T-helper 1 cell treated with Interleukin-12 subunit alpha and Interleukin-12 subunit beta and Interleukin-4 antibody, amounts not matched to agents 30 μg/mL and 1 μg/mL, for 36 hours (primary cell): ENCODE measurements around the gene CDK14.

ENCODE experiments used
- H3K27ac Mint-ChIP-seq: one replicate; pipeline ENCODE4 v1.8.0; 2021; ENCODE audit warnings: mild to moderate bottlenecking, mixed read lengths
- H3K27me3 Mint-ChIP-seq: one replicate; pipeline ENCODE4 v1.8.0; 2021; ENCODE audit warnings: low read depth, mixed read lengths
- H3K36me3 Mint-ChIP-seq: one replicate; pipeline ENCODE4 v1.8.0; 2021; ENCODE audit warnings: low read depth, mixed read lengths
- H3K4me1 Mint-ChIP-seq: one replicate; pipeline ENCODE4 v1.8.0; 2021; ENCODE audit warnings: low read depth, mixed read lengths
- H3K4me3 Mint-ChIP-seq: one replicate; pipeline ENCODE4 v1.8.0; 2021; ENCODE audit warnings: mild to moderate bottlenecking, moderate library complexity, mixed read lengths
- H3K9me3 Mint-ChIP-seq: one replicate; pipeline ENCODE4 v1.8.0; 2021; ENCODE audit warnings: mixed read lengths

Gene CDK14

DNA sequence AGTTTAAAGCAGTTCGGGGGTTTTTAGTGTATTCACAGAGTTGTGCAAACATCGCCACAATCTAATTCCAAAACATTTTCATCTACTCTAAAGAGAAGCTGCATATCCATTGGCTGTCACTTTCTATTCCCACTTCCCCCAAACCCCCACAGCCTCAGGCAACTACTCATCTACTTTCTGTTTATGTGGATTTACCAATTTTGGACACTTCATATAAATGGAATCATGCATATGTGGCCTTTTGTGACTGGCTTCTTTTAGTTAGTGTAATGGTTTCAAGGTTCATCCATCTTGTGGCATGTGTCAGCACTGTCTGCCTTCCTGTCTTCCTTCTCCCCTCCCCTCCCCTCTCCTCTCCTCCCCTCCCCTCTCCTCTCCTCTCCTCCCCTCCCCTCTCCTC lies 589.6 kb downstream of the CDK14 start:
- no peaks in the 10 kb centered on the region for H3K36me3 Mint-ChIP-seq
- no peaks in the 10 kb centered on the region for H3K4me1 Mint-ChIP-seq
- H3K4me3 Mint-ChIP-seq: no peak overlapping the region
- no peaks in the 10 kb centered on the region for H3K27me3 Mint-ChIP-seq
- no peak overlapping the region for H3K27ac Mint-ChIP-seq
- no peaks in the 10 kb centered on the region for H3K9me3 Mint-ChIP-seq

DNA sequence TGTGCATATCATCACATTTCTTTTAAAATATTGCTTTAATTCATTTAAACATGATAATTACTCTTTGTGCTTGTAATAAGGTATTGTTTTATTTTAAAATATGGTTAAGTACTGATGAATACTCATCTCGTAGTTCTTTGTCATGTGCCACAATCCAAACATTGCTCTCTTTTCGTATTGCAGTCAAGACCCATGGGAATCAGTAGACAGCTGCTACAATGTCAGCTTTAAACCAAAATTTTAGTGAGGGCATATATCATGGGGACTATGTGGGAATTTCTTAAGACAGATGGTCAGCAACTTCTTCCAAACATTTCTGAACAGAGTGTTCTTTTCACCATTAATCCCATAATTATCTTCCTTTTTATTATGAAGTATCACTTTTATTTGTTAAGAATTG lies 590.9 kb downstream of the CDK14 start:
- Mint-ChIP-seq H3K4me1 (no peaks in the 10 kb centered on the region), H3K27me3 (no peaks in the 10 kb centered on the region), H3K4me3 (no peak overlapping the region), H3K36me3 (no peaks in the 10 kb centered on the region), H3K27ac (no peak overlapping the region), H3K9me3 (no peaks in the 10 kb centered on the region)

- H3K4me3 Mint-ChIP-seq: no peak overlapping the region
- H3K27ac Mint-ChIP-seq: no peak overlapping the region
- no peaks in the 10 kb centered on the region for H3K36me3 Mint-ChIP-seq
These were observed 595.6 kb downstream of the CDK14 start for GRCh38 chr7:91191771-91192170.

DNA sequence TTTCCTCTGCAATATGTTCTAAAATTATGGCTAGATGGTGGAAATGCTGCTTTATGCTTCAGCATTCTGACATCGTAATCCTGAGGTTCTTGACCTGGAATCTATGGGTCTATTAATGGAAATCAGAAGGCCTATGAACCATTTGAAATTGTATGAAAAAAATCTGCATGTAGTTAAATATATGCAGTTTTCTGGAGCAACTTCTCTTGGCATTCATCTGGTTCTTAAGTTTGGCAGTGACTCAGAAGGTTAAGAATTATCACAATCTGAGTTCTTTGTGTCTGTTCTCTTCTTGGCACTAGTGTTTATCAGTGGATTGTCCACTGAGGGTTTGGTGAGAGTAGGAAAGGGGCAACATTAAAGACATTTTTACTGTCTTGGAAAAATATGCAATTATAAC lies 597.0 kb downstream of the CDK14 start:
- Mint-ChIP-seq H3K36me3 (no peaks in the 10 kb centered on the region), H3K27ac (no peak overlapping the region), H3K4me1 (no peaks in the 10 kb centered on the region), H3K4me3 (no peak overlapping the region), H3K27me3 (no peaks in the 10 kb centered on the region), H3K9me3 (no peaks in the 10 kb centered on the region)

More at GRCh38 chr7:91191771-91192170, 595.6 kb downstream of the CDK14 start:
- H3K4me1 Mint-ChIP-seq: no peaks in the 10 kb centered on the region
- no peaks in the 10 kb centered on the region for H3K9me3 Mint-ChIP-seq
- no peaks in the 10 kb centered on the region for H3K27me3 Mint-ChIP-seq

DNA sequence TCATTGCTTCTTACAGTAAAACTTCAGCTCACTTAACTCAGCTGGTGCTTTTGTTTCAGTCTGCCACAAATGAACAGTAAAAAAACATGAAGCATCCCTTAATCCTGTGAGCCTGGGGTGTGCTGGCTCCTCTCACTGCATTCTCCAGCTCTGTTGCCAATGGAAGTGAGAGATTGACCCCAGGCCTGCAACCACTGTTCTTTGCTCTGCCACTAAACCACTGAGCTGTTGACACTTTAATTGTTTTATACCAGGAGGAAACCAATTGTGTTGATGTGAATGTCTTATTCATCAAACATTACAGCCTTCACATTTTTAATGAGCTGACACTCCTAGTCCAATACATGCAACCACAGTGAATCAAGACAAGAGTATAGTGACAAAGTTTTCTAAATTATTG lies 598.7 kb downstream of the CDK14 start:
- no peak overlapping the region for H3K4me3 Mint-ChIP-seq
- no peaks in the 10 kb centered on the region for H3K27me3 Mint-ChIP-seq
- no peaks in the 10 kb centered on the region for H3K4me1 Mint-ChIP-seq
- no peaks in the 10 kb centered on the region for H3K36me3 Mint-ChIP-seq
- no peak overlapping the region for H3K27ac Mint-ChIP-seq
- no peaks in the 10 kb centered on the region for H3K9me3 Mint-ChIP-seq

DNA sequence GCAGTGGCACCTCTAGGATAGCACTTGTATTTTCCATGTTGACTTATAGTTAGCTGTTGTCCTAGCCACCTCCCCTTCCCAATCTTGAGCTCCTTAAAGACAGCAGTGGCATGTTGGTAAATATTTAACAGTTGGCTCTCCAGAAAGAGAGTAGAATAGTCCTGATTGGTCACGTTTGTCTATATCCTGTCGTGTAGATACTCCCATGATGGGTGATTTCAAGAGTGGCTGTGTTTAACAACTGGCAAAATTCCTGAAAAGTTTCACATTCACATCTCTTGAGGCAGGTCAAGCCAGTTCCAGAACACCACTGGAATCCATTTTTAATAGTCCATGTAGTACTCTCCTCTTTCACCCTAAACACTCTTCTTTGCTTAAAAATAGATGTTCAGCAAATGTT lies 599.9 kb downstream of the CDK14 start:
- Mint-ChIP-seq H3K27ac (no peak overlapping the region), H3K4me1 (no peaks in the 10 kb centered on the region), H3K9me3 (no peaks in the 10 kb centered on the region), H3K27me3 (no peaks in the 10 kb centered on the region), H3K4me3 (no peak overlapping the region), H3K36me3 (no peaks in the 10 kb centered on the region)

- H3K27me3 Mint-ChIP-seq: no peaks in the 10 kb centered on the region
- no peaks in the 10 kb centered on the region for H3K4me1 Mint-ChIP-seq
- H3K9me3 Mint-ChIP-seq: no peaks in the 10 kb centered on the region
- no peak overlapping the region for H3K4me3 Mint-ChIP-seq
- H3K27ac Mint-ChIP-seq: no peak overlapping the region
- no peaks in the 10 kb centered on the region for H3K36me3 Mint-ChIP-seq
These were observed 602.2 kb downstream of the CDK14 start for GRCh38 chr7:91198371-91198770.

- no peaks in the 10 kb centered on the region for H3K9me3 Mint-ChIP-seq
- H3K27ac Mint-ChIP-seq: no peak overlapping the region
- H3K4me3 Mint-ChIP-seq: no peak overlapping the region
- H3K36me3 Mint-ChIP-seq: no peaks in the 10 kb centered on the region
- no peaks in the 10 kb centered on the region for H3K27me3 Mint-ChIP-seq
- H3K4me1 Mint-ChIP-seq: no peaks in the 10 kb centered on the region
These were observed 603.5 kb downstream of the CDK14 start for GRCh38 chr7:91199601-91200000.

GRCh38 chr7:91201442-91202113 lies 605.5 kb downstream of the CDK14 start:
- Mint-ChIP-seq H3K9me3 (no peaks in the 10 kb centered on the region), H3K4me1 (no peaks in the 10 kb centered on the region), H3K27ac (no peak overlapping the region), H3K27me3 (no peaks in the 10 kb centered on the region), H3K4me3 (no peak overlapping the region), H3K36me3 (no peaks in the 10 kb centered on the region)

DNA sequence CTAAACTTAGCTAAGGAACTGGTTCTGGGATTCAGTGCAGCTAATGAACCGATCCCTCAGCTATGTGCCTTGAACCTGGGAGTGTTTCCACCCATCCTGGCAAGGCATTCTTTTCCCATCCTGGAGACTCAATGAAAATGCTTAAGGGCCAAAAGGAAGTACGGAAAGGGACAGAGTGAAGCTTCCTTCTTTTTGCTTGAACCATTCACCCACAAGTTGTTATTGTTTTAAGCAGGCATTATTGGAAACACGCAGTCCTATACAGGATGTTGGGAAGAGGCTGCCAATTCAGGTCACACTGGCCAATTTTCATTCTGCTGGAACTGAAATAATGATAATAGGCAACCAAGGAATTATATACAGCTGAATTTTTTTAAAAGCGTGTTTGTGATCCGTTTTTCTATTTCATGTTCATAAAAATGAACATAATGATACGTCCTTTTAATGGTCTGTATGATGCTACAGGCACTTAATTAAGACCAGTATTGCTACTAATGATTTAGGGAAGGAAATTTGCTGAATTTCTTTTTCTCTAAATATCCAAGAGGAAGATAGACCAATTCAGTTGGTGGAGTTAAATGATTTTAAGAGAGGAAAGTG lies 610.3 kb downstream of the CDK14 start:
- Mint-ChIP-seq H3K27ac (no peak overlapping the region), H3K9me3 (no peaks in the 10 kb centered on the region), H3K27me3 (no peaks in the 10 kb centered on the region), H3K36me3 (no peaks in the 10 kb centered on the region), H3K4me1 (no peaks in the 10 kb centered on the region), H3K4me3 (no peak overlapping the region)

DNA sequence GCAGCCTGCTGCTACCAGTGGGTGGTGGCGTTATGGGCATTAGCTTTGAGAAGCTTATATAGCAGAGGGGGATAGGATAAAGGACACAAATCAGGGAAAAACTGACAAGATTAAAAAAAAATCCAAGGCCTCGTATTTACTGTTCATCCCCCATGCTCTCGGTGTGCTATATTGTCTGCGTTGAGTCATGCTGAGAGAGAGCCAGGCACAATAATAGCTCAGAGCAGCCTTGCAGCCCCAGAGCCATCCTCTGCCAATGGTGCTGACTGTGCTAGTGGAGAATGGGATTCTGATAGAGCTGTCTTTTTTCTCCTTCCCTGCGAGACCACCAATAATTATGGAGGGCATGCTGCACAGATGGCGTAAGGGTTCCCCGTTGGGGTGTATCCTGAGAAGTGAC lies 616.5 kb downstream of the CDK14 start:
- H3K36me3 Mint-ChIP-seq: no peaks in the 10 kb centered on the region
- H3K27me3 Mint-ChIP-seq: no peaks in the 10 kb centered on the region
- H3K4me3 Mint-ChIP-seq: no peak overlapping the region
- H3K4me1 Mint-ChIP-seq: no peaks in the 10 kb centered on the region
- H3K9me3 Mint-ChIP-seq: no peaks in the 10 kb centered on the region
- no peak overlapping the region for H3K27ac Mint-ChIP-seq

DNA sequence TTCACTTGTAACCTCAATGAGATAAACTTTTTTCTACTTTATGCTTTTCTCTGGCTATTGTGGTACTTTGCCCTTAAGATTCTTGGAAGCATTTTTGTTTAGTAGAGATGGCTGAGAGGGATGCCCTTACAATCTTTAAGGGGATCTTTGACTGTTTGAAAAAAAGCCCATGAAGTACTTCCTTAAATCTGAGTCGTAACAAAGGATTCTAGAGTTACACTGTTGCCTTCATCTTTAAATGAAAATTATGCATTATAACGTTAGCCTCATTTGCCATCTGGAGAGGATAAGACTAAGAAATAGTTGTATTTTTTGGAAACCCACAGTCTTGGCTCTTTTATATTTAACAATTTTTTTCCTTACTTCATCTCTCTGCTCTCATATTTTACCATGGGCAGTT lies 630.3 kb downstream of the CDK14 start:
- H3K27ac Mint-ChIP-seq: no peak overlapping the region
- no peaks in the 10 kb centered on the region for H3K9me3 Mint-ChIP-seq
- no peaks in the 10 kb centered on the region for H3K4me1 Mint-ChIP-seq
- no peaks in the 10 kb centered on the region for H3K36me3 Mint-ChIP-seq
- no peak overlapping the region for H3K4me3 Mint-ChIP-seq
- no peaks in the 10 kb centered on the region for H3K27me3 Mint-ChIP-seq

GRCh38 chr7:91228327-91228726 lies 632.2 kb downstream of the CDK14 start:
- no peaks in the 10 kb centered on the region for H3K9me3 Mint-ChIP-seq
- no peaks in the 10 kb centered on the region for H3K4me1 Mint-ChIP-seq
- H3K36me3 Mint-ChIP-seq: no peaks in the 10 kb centered on the region
- H3K27me3 Mint-ChIP-seq: no peaks in the 10 kb centered on the region
- no peak overlapping the region for H3K27ac Mint-ChIP-seq
- no peak overlapping the region for H3K4me3 Mint-ChIP-seq

- Mint-ChIP-seq H3K27ac (no peak overlapping the region), H3K4me1 (no peaks in the 10 kb centered on the region), H3K9me3 (no peaks in the 10 kb centered on the region), H3K36me3 (no peaks in the 10 kb centered on the region), H3K4me3 (no peak overlapping the region), H3K27me3 (no peaks in the 10 kb centered on the region)
These were observed 632.9 kb downstream of the CDK14 start for GRCh38 chr7:91228927-91229558.

DNA sequence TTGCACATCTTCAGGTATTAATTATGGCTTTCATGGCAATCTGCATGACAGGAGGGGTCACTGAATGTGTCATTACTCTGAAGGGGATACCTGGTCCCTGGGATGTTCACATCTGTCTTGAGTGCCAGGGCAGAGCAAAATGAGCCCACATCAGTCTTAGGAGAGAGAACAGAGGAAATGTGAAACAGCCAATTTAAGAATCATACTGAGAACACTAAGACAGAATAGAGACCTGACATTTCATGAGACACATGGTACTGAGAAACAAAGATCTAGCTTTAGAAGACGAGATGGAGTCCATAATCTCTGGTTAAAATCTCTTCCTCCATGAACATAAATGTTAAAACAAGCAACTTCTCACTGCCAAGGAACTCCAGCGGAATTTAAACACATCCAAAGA lies 634.0 kb downstream of the CDK14 start:
- Mint-ChIP-seq H3K4me3 (no peak overlapping the region), H3K4me1 (no peaks in the 10 kb centered on the region), H3K27me3 (no peaks in the 10 kb centered on the region), H3K27ac (no peak overlapping the region), H3K9me3 (no peaks in the 10 kb centered on the region), H3K36me3 (no peaks in the 10 kb centered on the region)
